HepG2 (cell line): ENCODE results near the gene DHRS13. TPM values are rescaled to one million over a fixed set of nuclear protein-coding genes. Genes with fewer than 3 reads are reported as not detected.

Experiments
- ATAC-seq: fragments of 200-7000 bp; cut with Tn5 transposase; 3 replicates; pipeline ENCODE4 v1.9.1; 2020; ENCODE audit warnings: mild to moderate bottlenecking, moderate library complexity
- BruUV-seq: library from RNA; stranded (reverse); fragments of 400-500 nt; replicated peaks from 2 replicates; lab custom pipeline; 2021; lab: Mats Ljungman, UMichigan
- CTCF ChIA-PET: fragments of 300-600 bp; formaldehyde crosslinking; extraction: SDS; loops from one replicate; lab custom pipeline; 2021; ENCODE audit warnings: low total read pairs, inconsistent platforms, low intra/inter-chr PET ratio; lab: Yijun Ruan, JAX
- POLR2A ChIA-PET: fragments of 350-600 bp; sonication (Branson Sonifier 250); formaldehyde crosslinking; loops from one replicate; lab custom pipeline; 2020; ENCODE audit warnings: antibody characterized with exemption, inconsistent platforms; lab: Yijun Ruan, JAX
- DNase-seq: peaks from one replicate; pipeline ENCODE4 v3.0.0-alpha.2; 2015; ENCODE audit warnings: low spot score
- FAIRE-seq: peaks from 3 replicates; lab custom pipeline; 2011; peaks lifted over from hg19 to GRCh38; lab: Jason Lieb, UNC
- H2AFZ ChIP-seq: one replicate; pipeline ENCODE4 v1.6.1; 2011; ENCODE audit warnings: low read length, inconsistent platforms
- H3K27ac ChIP-seq: fragments of 300-600 bp; 3 replicates; pipeline ENCODE4 v1.8.0; 2011; ENCODE audit warnings: mixed run types, mild to moderate bottlenecking, mixed read lengths, low read length, inconsistent platforms; ENCODE audit not compliant: insufficient read depth; ENCODE audit errors: extremely low read length
- H3K27me3 ChIP-seq, 2 experiments: fragments of 200-600 bp in 1 of 2; 2 replicates in 1 of 2; 3 replicates in 1 of 2; pipeline versions ENCODE4 v1.6.0 to v1.8.0; 2011; ENCODE audit warnings: low read length in 2 of 2, mild to moderate bottlenecking in 2 of 2, moderate library complexity in 2 of 2, inconsistent platforms in 1 of 2; ENCODE audit not compliant: insufficient read depth in 2 of 2, control insufficient read depth in 1 of 2
- H3K36me3 ChIP-seq, 2 experiments: fragments of 200-600 bp in 1 of 2; replicated peaks in 1 of 2; 2 replicates in 1 of 2; 3 replicates in 1 of 2; pipeline versions ENCODE4 v1.5.1 to v1.8.0; 2011; ENCODE audit warnings: low read length in 2 of 2, inconsistent platforms in 1 of 2; ENCODE audit not compliant: insufficient read depth in 2 of 2, control insufficient read depth in 1 of 2
- H3K4me1 ChIP-seq: 2 replicates; pipeline ENCODE4 v1.5.1; 2012; ENCODE audit warnings: low read length, inconsistent platforms; ENCODE audit not compliant: insufficient read depth
- H3K4me2 ChIP-seq: 2 replicates; pipeline ENCODE4 v1.6.0; 2011; ENCODE audit warnings: low read depth, low read length, inconsistent platforms
- H3K4me3 ChIP-seq, 3 experiments: fragments of 200-600 bp in 1 of 3; sonication (generic), shearing (Covaris generic) in 1 of 3; replicated peaks in 1 of 3; 2 replicates each; pipeline ENCODE4 v1.5.1; 2011 to 2016; ENCODE audit warnings: low read length in 3 of 3, inconsistent platforms in 2 of 3, low read depth in 2 of 3, mild to moderate bottlenecking in 2 of 3, control low read depth in 1 of 3, mixed read lengths in 1 of 3; ENCODE audit not compliant: insufficient read depth in 1 of 3
- H3K79me2 ChIP-seq: one replicate; pipeline ENCODE4 v1.6.1; 2011; ENCODE audit warnings: low read length, inconsistent platforms; ENCODE audit not compliant: insufficient read depth
- H3K9ac ChIP-seq: 2 replicates; pipeline ENCODE4 v1.6.0; 2011; ENCODE audit warnings: mild to moderate bottlenecking, low read depth, low read length, inconsistent platforms; ENCODE audit not compliant: insufficient read depth
- H3K9me3 ChIP-seq: 2 replicates; pipeline ENCODE4 v1.5.1; 2012; ENCODE audit warnings: mild to moderate bottlenecking, low read length
- H4K20me1 ChIP-seq: 2 replicates; pipeline ENCODE4 v1.6.0; 2011; ENCODE audit warnings: inconsistent platforms, mild to moderate bottlenecking, low read length, moderate library complexity; ENCODE audit not compliant: insufficient read depth
- CBX5 ChIP-seq: sonication (generic); formaldehyde crosslinking; IDR thresholded peaks from 2 replicates; pipeline ENCODE4 v1.4.0; 2020; ENCODE audit warnings: missing genetic modification reagents, borderline replicate concordance
- CC2D1A ChIP-seq: sonication (generic); formaldehyde crosslinking; IDR thresholded peaks from 2 replicates; pipeline ENCODE4 v1.8.1; 2023; ENCODE audit warnings: mild to moderate bottlenecking, missing genetic modification reagents
- FOXA1 ChIP-seq, 2 experiments: fragments of 450-650 bp in 1 of 2; sonication (generic) in 1 of 2; formaldehyde crosslinking in 1 of 2; IDR thresholded peaks; 2 replicates each; pipeline versions ENCODE4 v1.4.0 to v1.6.1; 2016 to 2020; ENCODE audit warnings: missing genetic modification reagents in 1 of 2
- IKZF4 ChIP-seq: sonication (generic); formaldehyde crosslinking; IDR thresholded peaks from 2 replicates; pipeline ENCODE4 v1.5.1; 2020; ENCODE audit warnings: borderline replicate concordance, mild to moderate bottlenecking, low read depth, missing genetic modification reagents; ENCODE audit errors: not compliant biosample characterization
- NFKB2 ChIP-seq: sonication (generic); formaldehyde crosslinking; IDR thresholded peaks from 2 replicates; pipeline ENCODE4 v1.4.0; 2020; ENCODE audit warnings: missing genetic modification reagents, borderline replicate concordance
- RARA ChIP-seq: IDR thresholded peaks from 2 replicates; pipeline ENCODE4 v1.6.1; 2016; ENCODE audit warnings: missing genetic modification reagents, missing compliant biosample characterization
- SAFB2 ChIP-seq: sonication (generic); formaldehyde crosslinking; IDR thresholded peaks from 2 replicates; pipeline ENCODE4 v1.5.1; 2020; ENCODE audit warnings: missing genetic modification reagents, low read depth, mild to moderate bottlenecking, borderline replicate concordance
- SALL2 ChIP-seq: sonication (generic); formaldehyde crosslinking; IDR thresholded peaks from 2 replicates; pipeline ENCODE4 v1.8.1; 2023; ENCODE audit warnings: mild to moderate bottlenecking, missing genetic modification reagents, inconsistent platforms
- SOX13 ChIP-seq, 3 experiments: fragments of 450-650 bp in 1 of 3; sonication (generic) in 1 of 3; formaldehyde crosslinking in 1 of 3; IDR thresholded peaks in 2 of 3; conservative IDR thresholded peaks in 1 of 3; 2 replicates each; pipeline versions ENCODE4 v1.5.0 to v1.6.1; 2016 to 2020; ENCODE audit warnings: antibody characterized with exemption in 1 of 3, mild to moderate bottlenecking in 1 of 3, missing compliant biosample characterization in 1 of 3, missing genetic modification reagents in 1 of 3, moderate library complexity in 1 of 3
- U2AF1 ChIP-seq: fragments of 200-400 bp; formaldehyde crosslinking; optimal IDR thresholded peaks from 2 replicates; pipeline ENCODE3; 2017; ENCODE audit warnings: mild to moderate bottlenecking, low read depth, low read length
- ZBTB39 ChIP-seq: sonication (generic); formaldehyde crosslinking; IDR thresholded peaks from 2 replicates; pipeline ENCODE4 v1.5.0; 2020; ENCODE audit warnings: missing genetic modification reagents
- ZNF225 ChIP-seq: sonication (generic); formaldehyde crosslinking; IDR thresholded peaks from 2 replicates; pipeline ENCODE4 v1.4.0; 2020; ENCODE audit warnings: mild to moderate bottlenecking, missing genetic modification reagents
- ZNF232 ChIP-seq: sonication (generic); formaldehyde crosslinking; IDR thresholded peaks from 2 replicates; pipeline ENCODE4 v1.4.0; 2020; ENCODE audit warnings: missing genetic modification reagents, borderline replicate concordance
- ZNF275 ChIP-seq: sonication (generic); formaldehyde crosslinking; IDR thresholded peaks from 2 replicates; pipeline ENCODE4 v1.8.0; 2022; ENCODE audit warnings: missing genetic modification reagents, mild to moderate bottlenecking, inconsistent platforms, borderline replicate concordance
- ZNF276 ChIP-seq: sonication (generic); formaldehyde crosslinking; IDR thresholded peaks from 2 replicates; pipeline ENCODE4 v1.4.0; 2020; ENCODE audit warnings: mild to moderate bottlenecking, low read depth, missing genetic modification reagents
- ZNF501 ChIP-seq: sonication (generic); formaldehyde crosslinking; IDR thresholded peaks from 2 replicates; pipeline ENCODE4 v1.5.1; 2020; ENCODE audit warnings: mild to moderate bottlenecking, moderate library complexity, missing genetic modification reagents
- ZNF737 ChIP-seq: sonication (generic); formaldehyde crosslinking; IDR thresholded peaks from 2 replicates; pipeline ENCODE4 v1.5.0; 2020; ENCODE audit warnings: missing genetic modification reagents, mild to moderate bottlenecking, borderline replicate concordance
- ZNF747 ChIP-seq: sonication (generic); formaldehyde crosslinking; IDR thresholded peaks from 2 replicates; pipeline ENCODE4 v1.8.1; 2023; ENCODE audit warnings: missing genetic modification reagents, mild to moderate bottlenecking, borderline replicate concordance
- WGBS: methylation state at CpG from one replicate; pipeline ENCODE4 v1.1.6; 2017; ENCODE audit warnings: low lambda C conversion rate; 5-methylcytosine and 5-hydroxymethylcytosine counted together
- in situ Hi-C: cut with HindIII; loops from 2 replicates; pipeline ENCODE4 v1.10.0; 2017; ENCODE audit warnings: low pct_unique_long_range_greater_than_20kb; ENCODE audit not compliant: extremely low pct_ligation_motif_present
- intact Hi-C: fragments of 100-400 bp; cut with micrococcal nuclease; formaldehyde crosslinking; loops from one replicate; pipeline ENCODE4 v1.10.0; 2022; ENCODE audit not compliant: unreplicated experiment
- polyA plus RNA-seq, 8 experiments: library from polyadenylated mRNA; depleted of rRNA in 3 of 8; stranded (reverse) in 7 of 8; unstranded in 1 of 8; fragments of >200 nt; fragmentation: Illumina TruSeq in 4 of 8; extraction: Trizol in 4 of 8; gene quantifications; 2 replicates each; pipeline versions ENCODE4 v1.2.1 to v1.2.3, GENCODE V29; 2011 to 2016; ENCODE audit warnings: low read depth in 4 of 8, missing spikeins in 1 of 8, mixed read lengths in 1 of 8; ENCODE audit not compliant: insufficient read depth in 1 of 8
- total RNA-seq, 5 experiments: library from RNA; depleted of rRNA; stranded (reverse); fragments of >200 nt; fragmentation: Illumina TruSeq; extraction: Trizol; gene quantifications; 2 replicates each; pipeline ENCODE4 v1.2.3, GENCODE V29; 2016; ENCODE audit warnings: low read depth in 1 of 5

DHRS13 gene
- total and polyA plus RNA-seq, 2 of the 13 experiments (the other 11 are each of a cell fraction or from before 2014, with no cell fraction given): 11.8 to 12.6 TPM

- in situ Hi-C loops (no loop called here), intact Hi-C loops (no loop called here)
- peaks cover 19% of the 10 kb centered on the region for H3K4me1 ChIP-seq
- H3K4me3 ChIP-seq: no peak overlapping the region
- ChIA-PET CTCF (no interaction called here), POLR2A (interaction anchor here (0.6 kb wide), 1 partner anchor 837 kb away, joined by 4 read pairs; no protein-coding TSS in a partner anchor)
- H3K79me2 ChIP-seq: no peaks in the 10 kb centered on the region
- H3K9me3 ChIP-seq: no peaks in the 10 kb centered on the region
- peak overlapping the region; percentile 59 for H3K4me2 ChIP-seq
- BruUV-seq: no TSS peak
- DNase-seq (no peak), FAIRE-seq (no peak), ATAC-seq (peak; percentile 70)
- H2AFZ ChIP-seq: peak overlapping the region; percentile 90
- H3K36me3 ChIP-seq: no peaks in the 10 kb centered on the region
- H3K27ac ChIP-seq: no peak overlapping the region
- peaks cover 0 to 1% of the 10 kb centered on the region in 2 experiments; a peak in 1 of 5 replicates for H3K27me3 ChIP-seq
- 37% methylated on average over 6 of the region's 6 CpGs for WGBS
- no peak overlapping the region for H3K9ac ChIP-seq
- TF ChIP-seq RARA: no peak
- no peak for TF ChIP-seq SALL2 (CRISPR knock-in tag)
- TF ChIP-seq ZNF232: no peak
- no peak for TF ChIP-seq ZBTB39 (CRISPR knock-in tag)
- no peak for TF ChIP-seq NFKB2
- TF ChIP-seq IKZF4 (CRISPR knock-in tag): no peak
- no peak for TF ChIP-seq ZNF501 (CRISPR knock-in tag)
- no peak for TF ChIP-seq CC2D1A (CRISPR knock-in tag)
- TF ChIP-seq SAFB2 (CRISPR knock-in tag): no peak
- TF ChIP-seq ZNF225 (CRISPR knock-in tag): no peak
- no peak for TF ChIP-seq FOXA1 (IDR thresholded peaks at IDR 0.05)
- TF ChIP-seq FOXA1 (CRISPR knock-in tag; IDR thresholded peaks at IDR 0.05): no peak
- no peak for TF ChIP-seq ZNF747
- no peak for TF ChIP-seq SOX13 (IDR thresholded peaks at IDR 0.05)
- TF ChIP-seq SOX13 (CRISPR knock-in tag; conservative IDR thresholded peaks at IDR 0.05 in 1 of 2, IDR thresholded peaks at IDR 0.05 in 1 of 2): no peak
- no peak for TF ChIP-seq ZNF737 (CRISPR knock-in tag)
- no peak for TF ChIP-seq U2AF1
- no peak for TF ChIP-seq ZNF276 (CRISPR knock-in tag)
- TF ChIP-seq ZNF275 (CRISPR knock-in tag): no peak
- no peak for TF ChIP-seq CBX5 (CRISPR knock-in tag)
- H4K20me1 ChIP-seq: no peaks in the 10 kb centered on the region
These were observed 31.8 kb downstream of the DHRS13 start for GRCh38 chr17:28871056-28871579.
